A549 (cell line): ENCODE results near the gene PRMT3. TPM values are rescaled to one million over a fixed set of nuclear protein-coding genes. Genes with fewer than 3 reads are reported as not detected.

Source experiments
- ATAC-seq, 2 experiments: fragments of 200-7000 bp in 1 of 2; fragments of >200 bp in 1 of 2; cut with Nextera tagmentation in 1 of 2; cut with Tn5 transposase in 1 of 2; 3 replicates each; pipeline versions ENCODE4 v1.8.0 to v1.9.1; 2018 to 2020; ENCODE audit warnings: mild to moderate bottlenecking in 1 of 2, moderate library complexity in 1 of 2
- CTCF ChIA-PET: fragments of 300-600 bp; sonication (Branson Sonifier 250); formaldehyde crosslinking; extraction: SDS; loops from one replicate; lab custom pipeline; 2021; ENCODE audit warnings: antibody characterized with exemption, inconsistent platforms; lab: Yijun Ruan, JAX
- POLR2A ChIA-PET: fragments of 350-600 bp; formaldehyde crosslinking; extraction: SDS; loops from one replicate; lab custom pipeline; 2021; ENCODE audit warnings: antibody characterized with exemption, inconsistent platforms; lab: Yijun Ruan, JAX
- DNase-seq, 2 experiments: peaks; one replicate each; pipeline versions ENCODE4 v3.0.0 to v3.0.0-alpha.2; 2011 to 2016; ENCODE audit warnings: low read depth in 1 of 2, low spot score in 1 of 2
- FAIRE-seq: peaks from 2 replicates; lab custom pipeline; 2011; peaks lifted over from hg19 to GRCh38; lab: Jason Lieb, UNC
- H3K27ac ChIP-seq, 2 experiments: fragments of >200 bp; sonication (Bioruptor Twin); formaldehyde crosslinking; 3 replicates each; pipeline ENCODE4 v1.5.1; 2016 to 2017
- H3K4me1 ChIP-seq: fragments of >200 bp; sonication (Bioruptor Twin); formaldehyde crosslinking; 3 replicates; pipeline ENCODE4 v1.6.1; 2016
- H3K4me2 ChIP-seq: fragments of >200 bp; sonication (Bioruptor Twin); formaldehyde crosslinking; 3 replicates; pipeline ENCODE4 v1.6.1; 2016
- H3K4me3 ChIP-seq: fragments of >200 bp; sonication (Bioruptor Twin); formaldehyde crosslinking; 3 replicates; pipeline ENCODE4 v1.5.1; 2016
- H3K9me3 ChIP-seq: fragments of >200 bp; sonication (Bioruptor Twin); formaldehyde crosslinking; 3 replicates; pipeline ENCODE4 v1.6.1; 2016
- CBX2 ChIP-seq: fragments of 200-600 bp; sonication (generic); IDR thresholded peaks from 2 replicates; pipeline ENCODE4 v1.6.1; 2016; ENCODE audit warnings: low read depth, mild to moderate bottlenecking, borderline replicate concordance
- ESRRA ChIP-seq: fragments of 150-350 bp; IDR thresholded peaks from 2 replicates; pipeline ENCODE4 v1.6.1; 2014; ENCODE audit warnings: mild to moderate bottlenecking, low read length, borderline replicate concordance
- FOSL2 ChIP-seq, 2 experiments: fragments of 450-650 bp in 1 of 2; fragments of >200 bp in 1 of 2; sonication (Bioruptor Twin) in 1 of 2; formaldehyde crosslinking; IDR thresholded peaks; 2 replicates each; pipeline versions ENCODE4 v1.5.0 to v1.6.1; 2016 to 2020; ENCODE audit warnings: mild to moderate bottlenecking in 1 of 2, moderate library complexity in 1 of 2
- FOXS1 ChIP-seq: fragments of 250-450 bp; sonication (Bioruptor Pico); IDR thresholded peaks from 2 replicates; pipeline ENCODE4 v1.5.0; 2020; ENCODE audit warnings: mild to moderate bottlenecking, moderate library complexity
- GATA3 ChIP-seq: IDR thresholded peaks from 2 replicates; pipeline ENCODE4 v1.6.1; 2012; ENCODE audit warnings: borderline replicate concordance
- HDAC2 ChIP-seq: fragments of 200-600 bp; sonication (generic); IDR thresholded peaks from 2 replicates; pipeline ENCODE4 v1.6.1; 2016
- HEYL ChIP-seq: fragments of 250-450 bp; sonication (Bioruptor Pico); IDR thresholded peaks from 2 replicates; pipeline ENCODE4 v1.8.0; 2021; ENCODE audit warnings: mild to moderate bottlenecking, moderate library complexity
- KDM1A ChIP-seq: fragments of 200-600 bp; sonication (generic); IDR thresholded peaks from 2 replicates; pipeline ENCODE4 v1.6.1; 2016; ENCODE audit warnings: low read depth, mild to moderate bottlenecking
- KDM5A ChIP-seq: fragments of 200-600 bp; sonication (generic); IDR thresholded peaks from 2 replicates; pipeline ENCODE4 v1.6.1; 2016; ENCODE audit warnings: antibody characterized with exemption, mild to moderate bottlenecking
- MAFK ChIP-seq: fragments of 450-650 bp; IDR thresholded peaks from 2 replicates; pipeline ENCODE4 v1.6.1; 2014; ENCODE audit not compliant: partially characterized antibody
- NFE2L2 ChIP-seq: fragments of 150-350 bp; conservative IDR thresholded peaks from 2 replicates; pipeline ENCODE4 v1.6.1; 2014; ENCODE audit warnings: low read length
- POLR2AphosphoS2 ChIP-seq: conservative IDR thresholded peaks from 2 replicates; pipeline ENCODE4 v1.6.1; 2012; ENCODE audit warnings: low read length, improper control_type of control experiment, inconsistent platforms
- RAD21 ChIP-seq, 2 experiments: fragments of >200 bp in 1 of 2; sonication (Bioruptor Twin) in 1 of 2; formaldehyde crosslinking in 1 of 2; IDR thresholded peaks in 1 of 2; conservative IDR thresholded peaks in 1 of 2; 2 replicates in 1 of 2; 3 replicates in 1 of 2; pipeline ENCODE4 v1.6.1; 2012 to 2018; ENCODE audit warnings: inconsistent platforms in 1 of 2
- RCOR1 ChIP-seq: fragments of 150-350 bp; IDR thresholded peaks from 2 replicates; pipeline ENCODE4 v1.6.1; 2014; ENCODE audit warnings: antibody characterized with exemption, low read length, low read depth
- RFX5 ChIP-seq: fragments of 450-650 bp; IDR thresholded peaks from 2 replicates; pipeline ENCODE4 v1.7.1; 2014; ENCODE audit warnings: antibody characterized with exemption, mild to moderate bottlenecking, moderate library complexity
- RNF2 ChIP-seq: fragments of 200-600 bp; sonication (generic); IDR thresholded peaks from 2 replicates; pipeline ENCODE4 v1.6.1; 2016; ENCODE audit warnings: low read depth, mild to moderate bottlenecking, antibody characterized with exemption, moderate library complexity, borderline replicate concordance
- SREBF2 ChIP-seq: fragments of 450-650 bp; IDR thresholded peaks from 2 replicates; pipeline ENCODE4 v1.6.1; 2014; ENCODE audit warnings: mild to moderate bottlenecking, moderate library complexity
- TFCP2L1 ChIP-seq: fragments of 250-450 bp; sonication (Bioruptor Pico); IDR thresholded peaks from 2 replicates; pipeline ENCODE4 v1.5.0; 2021; ENCODE audit warnings: mild to moderate bottlenecking
- TP53 ChIP-seq: fragments of 250-450 bp; sonication (Bioruptor Pico); IDR thresholded peaks from 2 replicates; pipeline ENCODE4 v1.5.0; 2021; ENCODE audit warnings: mild to moderate bottlenecking, moderate library complexity
- ZSCAN20 ChIP-seq: fragments of 250-450 bp; sonication (Bioruptor Pico); IDR thresholded peaks from 2 replicates; pipeline ENCODE4 v1.8.0; 2022; ENCODE audit warnings: mild to moderate bottlenecking, moderate library complexity
- WGBS: methylation state at CpG from one replicate; pipeline ENCODE4 v1.1.6; 2017; ENCODE audit errors: missing lambda C conversion rate; 5-methylcytosine and 5-hydroxymethylcytosine counted together
- polyA plus RNA-seq, 4 experiments: library from polyadenylated mRNA; depleted of rRNA in 3 of 4; stranded (reverse); fragments of >200 nt; fragmentation: RNase III in 1 of 4; extraction: RNeasy Plus Mini Kit Qiagen cat#74134 plus additional on column Dnase treatment in 1 of 4; gene quantifications; 2 replicates in 3 of 4; 3 replicates in 1 of 4; pipeline ENCODE4 v1.2.3, GENCODE V29; 2011 to 2017
- TF ChIP-seq, protein P1 (sequence below): fragments of 150-350 bp; IDR thresholded peaks from 2 replicates; pipeline ENCODE4 v1.6.1; 2014; ENCODE audit warnings: low read depth, mild to moderate bottlenecking, low read length
- TF ChIP-seq, protein P2 (sequence below): fragments of >200 bp; sonication (Bioruptor Twin); formaldehyde crosslinking; IDR thresholded peaks from 3 replicates; pipeline ENCODE4 v1.5.1; 2016
- TF ChIP-seq, protein P3 (sequence below): fragments of 250-450 bp; sonication (Bioruptor Pico); IDR thresholded peaks from 2 replicates; pipeline ENCODE4 v1.5.0; 2021; ENCODE audit warnings: mild to moderate bottlenecking, moderate library complexity, borderline replicate concordance

The PRMT3 gene
- polyA plus RNA-seq, 2 of the 4 experiments (the other 2 are of a cell fraction) = 34.6 to 53.9 TPM

- ChIA-PET CTCF (interaction anchor here (0.5 to 1.5 kb wide), 5 partner anchors 10 to 305 kb away, joined by 3 to 6 read pairs (median 3); no protein-coding TSS in a partner anchor), POLR2A (no interaction called here)
- ATAC-seq (no peak), FAIRE-seq (no peak), DNase-seq (no peak)
- Histone ChIP-seq H3K4me2 (no peak overlapping the region), H3K4me1 (no peaks in the 10 kb centered on the region), H3K27ac (no peak overlapping the region), H3K9me3 (no peaks in the 10 kb centered on the region), H3K4me3 (no peak overlapping the region)
- 80% methylated on average over 2 of the region's 2 CpGs for WGBS
- TF ChIP-seq RCOR1 (no peak), SREBF2 (no peak), TFCP2L1 (no peak), KDM5A (no peak), RNF2 (no peak), KDM1A (no peak), NFE2L2 (no peak)
- TF ChIP-seq, protein P1, sequence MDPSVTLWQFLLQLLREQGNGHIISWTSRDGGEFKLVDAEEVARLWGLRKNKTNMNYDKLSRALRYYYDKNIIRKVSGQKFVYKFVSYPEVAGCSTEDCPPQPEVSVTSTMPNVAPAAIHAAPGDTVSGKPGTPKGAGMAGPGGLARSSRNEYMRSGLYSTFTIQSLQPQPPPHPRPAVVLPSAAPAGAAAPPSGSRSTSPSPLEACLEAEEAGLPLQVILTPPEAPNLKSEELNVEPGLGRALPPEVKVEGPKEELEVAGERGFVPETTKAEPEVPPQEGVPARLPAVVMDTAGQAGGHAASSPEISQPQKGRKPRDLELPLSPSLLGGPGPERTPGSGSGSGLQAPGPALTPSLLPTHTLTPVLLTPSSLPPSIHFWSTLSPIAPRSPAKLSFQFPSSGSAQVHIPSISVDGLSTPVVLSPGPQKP = no peak
Observed at GRCh38 chr11:20438637-20439036, 51.1 kb downstream of the PRMT3 start.

GRCh38 chr11:20443596-20443995 lies 56.1 kb downstream of the PRMT3 start:
- ChIA-PET POLR2A (no interaction called here), CTCF (interaction anchor here (0.6 to 1.3 kb wide), 8 partner anchors 8 to 315 kb away, joined by 3 to 6 read pairs (median 3); no protein-coding TSS in a partner anchor)
- no peaks in the 10 kb centered on the region for H3K4me1 ChIP-seq
- no peak for FAIRE-seq
- DNase-seq = peak; percentile 3 to 38
- TF ChIP-seq TP53 (CRISPR knock-in tag) (no peak), MAFK (peak; percentile 73), RFX5 (no peak), RAD21 (conservative IDR thresholded peaks at IDR 0.05 in 1 of 2, IDR thresholded peaks at IDR 0.05 in 1 of 2) (peak in 1 of 2 experiments; percentile 49; a peak in 2 of 5 replicates), ESRRA (no peak), FOXS1 (CRISPR knock-in tag) (no peak)
- TF ChIP-seq, protein P2, sequence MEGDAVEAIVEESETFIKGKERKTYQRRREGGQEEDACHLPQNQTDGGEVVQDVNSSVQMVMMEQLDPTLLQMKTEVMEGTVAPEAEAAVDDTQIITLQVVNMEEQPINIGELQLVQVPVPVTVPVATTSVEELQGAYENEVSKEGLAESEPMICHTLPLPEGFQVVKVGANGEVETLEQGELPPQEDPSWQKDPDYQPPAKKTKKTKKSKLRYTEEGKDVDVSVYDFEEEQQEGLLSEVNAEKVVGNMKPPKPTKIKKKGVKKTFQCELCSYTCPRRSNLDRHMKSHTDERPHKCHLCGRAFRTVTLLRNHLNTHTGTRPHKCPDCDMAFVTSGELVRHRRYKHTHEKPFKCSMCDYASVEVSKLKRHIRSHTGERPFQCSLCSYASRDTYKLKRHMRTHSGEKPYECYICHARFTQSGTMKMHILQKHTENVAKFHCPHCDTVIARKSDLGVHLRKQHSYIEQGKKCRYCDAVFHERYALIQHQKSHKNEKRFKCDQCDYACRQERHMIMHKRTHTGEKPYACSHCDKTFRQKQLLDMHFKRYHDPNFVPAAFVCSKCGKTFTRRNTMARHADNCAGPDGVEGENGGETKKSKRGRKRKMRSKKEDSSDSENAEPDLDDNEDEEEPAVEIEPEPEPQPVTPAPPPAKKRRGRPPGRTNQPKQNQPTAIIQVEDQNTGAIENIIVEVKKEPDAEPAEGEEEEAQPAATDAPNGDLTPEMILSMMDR = peak; percentile 41
- no peak overlapping the region for H3K4me3 ChIP-seq
- H3K4me2 ChIP-seq = no peak overlapping the region
- WGBS = 67% methylated on average over 3 of the region's 3 CpGs
- H3K9me3 ChIP-seq = no peaks in the 10 kb centered on the region
- H3K27ac ChIP-seq = no peak overlapping the region
- ATAC-seq = peak in 1 of 2 experiments; percentile 68; a peak in 4 of 6 replicates

- no peak for DNase-seq
- FAIRE-seq = peak; percentile 70
- ATAC-seq = no peak
- no peaks in the 10 kb centered on the region for H3K4me1 ChIP-seq
- H3K9me3 ChIP-seq = no peaks in the 10 kb centered on the region
- ChIA-PET CTCF (interaction anchor here (1.1 to 1.3 kb wide), 4 partner anchors 7 to 53 kb away, joined by 3 to 6 read pairs (median 3); no protein-coding TSS in a partner anchor), POLR2A (no interaction called here)
- H3K27ac ChIP-seq = no peak overlapping the region
- TF ChIP-seq HDAC2 (no peak), GATA3 (no peak), ZSCAN20 (CRISPR knock-in tag) (no peak), CBX2 (no peak), FOSL2 (IDR thresholded peaks at IDR 0.05) (no peak), FOSL2 (CRISPR knock-in tag; IDR thresholded peaks at IDR 0.05) (no peak), POLR2AphosphoS2 (no peak), RNF2 (no peak), SREBF2 (no peak), FOXS1 (CRISPR knock-in tag) (no peak), NFE2L2 (no peak), HEYL (no peak)
- TF ChIP-seq, protein P3, sequence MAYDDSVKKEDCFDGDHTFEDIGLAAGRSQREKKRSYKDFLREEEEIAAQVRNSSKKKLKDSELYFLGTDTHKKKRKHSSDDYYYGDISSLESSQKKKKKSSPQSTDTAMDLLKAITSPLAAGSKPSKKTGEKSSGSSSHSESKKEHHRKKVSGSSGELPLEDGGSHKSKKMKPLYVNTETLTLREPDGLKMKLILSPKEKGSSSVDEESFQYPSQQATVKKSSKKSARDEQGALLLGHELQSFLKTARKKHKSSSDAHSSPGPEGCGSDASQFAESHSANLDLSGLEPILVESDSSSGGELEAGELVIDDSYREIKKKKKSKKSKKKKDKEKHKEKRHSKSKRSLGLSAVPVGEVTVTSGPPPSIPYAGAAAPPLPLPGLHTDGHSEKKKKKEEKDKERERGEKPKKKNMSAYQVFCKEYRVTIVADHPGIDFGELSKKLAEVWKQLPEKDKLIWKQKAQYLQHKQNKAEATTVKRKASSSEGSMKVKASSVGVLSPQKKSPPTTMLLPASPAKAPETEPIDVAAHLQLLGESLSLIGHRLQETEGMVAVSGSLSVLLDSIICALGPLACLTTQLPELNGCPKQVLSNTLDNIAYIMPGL (CRISPR knock-in tag) = no peak
- TF ChIP-seq, protein P2 = no peak
- H3K4me3 ChIP-seq = no peak overlapping the region
- H3K4me2 ChIP-seq = no peak overlapping the region
- WGBS = 91% methylated on average over 1 of the region's 1 CpG
Observed at GRCh38 chr11:20444535-20444934, 57.0 kb downstream of the PRMT3 start.
